HL-60 (cell line): ENCODE data around the gene DCDC1.

ENCODE experiments used
- DNase-seq, 2 experiments: peaks; one replicate each; pipeline ENCODE4 v3.0.0-alpha.2; 2010 to 2020; ENCODE audit warnings: low read depth in 1 of 2, low spot score in 1 of 2
- H3K27ac ChIP-seq: fragments of 250-450 bp; sonication (Bioruptor Pico); replicated peaks from 2 replicates; pipeline ENCODE4 v1.5.1; 2020; ENCODE audit warnings: mild to moderate bottlenecking, moderate library complexity
- H3K27me3 ChIP-seq: fragments of 250-450 bp; sonication (Bioruptor Pico); 2 replicates; pipeline ENCODE4 v1.5.1; 2021; ENCODE audit warnings: mild to moderate bottlenecking, moderate library complexity; ENCODE audit not compliant: insufficient read depth, poor library complexity, severe bottlenecking
- H3K4me3 ChIP-seq: replicated peaks from 2 replicates; pipeline ENCODE4 v1.5.1; 2011; ENCODE audit warnings: mild to moderate bottlenecking, control low read depth, low read length; ENCODE audit not compliant: insufficient read depth
- GABPA ChIP-seq: IDR thresholded peaks from 2 replicates; pipeline ENCODE4 v1.6.1; 2012; ENCODE audit warnings: low read depth
- POLR2AphosphoS5 ChIP-seq: IDR thresholded peaks from 2 replicates; pipeline ENCODE4 v1.6.1; 2012; ENCODE audit warnings: low read depth
- REST ChIP-seq: IDR thresholded peaks from 2 replicates; pipeline ENCODE4 v1.6.1; 2012; ENCODE audit warnings: low read depth; ENCODE audit not compliant: insufficient replicate concordance
- SPI1 ChIP-seq: IDR thresholded peaks from 2 replicates; pipeline ENCODE4 v1.6.1; 2012; ENCODE audit warnings: low read depth, mild to moderate bottlenecking, borderline replicate concordance
- TF ChIP-seq, protein P1 (sequence below): IDR thresholded peaks from one replicate; pipeline ENCODE4 v1.5.1; 2011; ENCODE audit warnings: low read length, control low read depth, inconsistent platforms; ENCODE audit not compliant: insufficient read depth

Gene DCDC1

GRCh38 chr11:30990625-30991296 lies 378.8 kb downstream of the DCDC1 start:
- Histone ChIP-seq H3K27me3 (no peaks in the 10 kb centered on the region), H3K4me3 (no peak overlapping the region), H3K27ac (no peak overlapping the region)
- no peak for TF ChIP-seq GABPA
- TF ChIP-seq, protein P1, sequence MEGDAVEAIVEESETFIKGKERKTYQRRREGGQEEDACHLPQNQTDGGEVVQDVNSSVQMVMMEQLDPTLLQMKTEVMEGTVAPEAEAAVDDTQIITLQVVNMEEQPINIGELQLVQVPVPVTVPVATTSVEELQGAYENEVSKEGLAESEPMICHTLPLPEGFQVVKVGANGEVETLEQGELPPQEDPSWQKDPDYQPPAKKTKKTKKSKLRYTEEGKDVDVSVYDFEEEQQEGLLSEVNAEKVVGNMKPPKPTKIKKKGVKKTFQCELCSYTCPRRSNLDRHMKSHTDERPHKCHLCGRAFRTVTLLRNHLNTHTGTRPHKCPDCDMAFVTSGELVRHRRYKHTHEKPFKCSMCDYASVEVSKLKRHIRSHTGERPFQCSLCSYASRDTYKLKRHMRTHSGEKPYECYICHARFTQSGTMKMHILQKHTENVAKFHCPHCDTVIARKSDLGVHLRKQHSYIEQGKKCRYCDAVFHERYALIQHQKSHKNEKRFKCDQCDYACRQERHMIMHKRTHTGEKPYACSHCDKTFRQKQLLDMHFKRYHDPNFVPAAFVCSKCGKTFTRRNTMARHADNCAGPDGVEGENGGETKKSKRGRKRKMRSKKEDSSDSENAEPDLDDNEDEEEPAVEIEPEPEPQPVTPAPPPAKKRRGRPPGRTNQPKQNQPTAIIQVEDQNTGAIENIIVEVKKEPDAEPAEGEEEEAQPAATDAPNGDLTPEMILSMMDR: no peak
- TF ChIP-seq REST: no peak
- TF ChIP-seq POLR2AphosphoS5: no peak
- no peak for TF ChIP-seq SPI1
- no peak for DNase-seq

GRCh38 chr11:30987819-30988218 lies 381.7 kb downstream of the DCDC1 start:
- Histone ChIP-seq H3K27ac (no peak overlapping the region), H3K4me3 (no peak overlapping the region), H3K27me3 (peaks cover 2% of the 10 kb centered on the region)
- DNase-seq: no peak
- no peak for TF ChIP-seq REST
- TF ChIP-seq, protein P1: no peak
- no peak for TF ChIP-seq SPI1

- H3K27me3 ChIP-seq: peaks cover 2% of the 10 kb centered on the region
- H3K4me3 ChIP-seq: no peak overlapping the region
- H3K27ac ChIP-seq: no peak overlapping the region
- TF ChIP-seq GABPA (no peak), SPI1 (no peak), POLR2AphosphoS5 (no peak), REST (no peak)
- TF ChIP-seq, protein P1: no peak
- DNase-seq: no peak
Measured at GRCh38 chr11:30985536-30985935, 384.0 kb downstream of the DCDC1 start.
